ENCODE measurements around the gene PHACTR1. TPM values are rescaled to one million over a fixed set of nuclear protein-coding genes. Genes with fewer than 3 reads are reported as not detected.

Gene PHACTR1
- total RNA-seq, 1 experiment from 2014 or later, result 0.05 TPM

- CTCF ChIA-PET, result no interaction called here
- H3K4me3 ChIP-seq (ENCODE audit: low read depth in 2 of 2, low read length in 2 of 2), result no peak overlapping the region
- BruUV-seq (replicated peaks), result no TSS peak
- no peak overlapping the region for H3K27ac ChIP-seq (ENCODE audit: low read length)
- POLR2A ChIA-PET, result no interaction called here
- no peaks in the 10 kb centered on the region; the same call in 1 of the 2 replicates for H3K36me3 ChIP-seq (ENCODE audit: control insufficient read depth, insufficient read depth, low read length)
- H3K27me3 ChIP-seq (ENCODE audit: control insufficient read depth, insufficient read depth, low read length), result peaks cover 9% of the 10 kb centered on the region; the same call in 1 of the 2 replicates
- intact Hi-C loops (cut with micrococcal nuclease; ENCODE audit: unreplicated experiment) (no loop called here), in situ Hi-C loops (cut with HindIII; ENCODE audit: low pct_unique_long_range_greater_than_20kb, low sequenced_read_pairs) (no loop called here)
- no peaks in the 10 kb centered on the region for H3K9me3 ChIP-seq (ENCODE audit: control insufficient read depth, insufficient read depth, low read depth, low read length)
- TF ChIP-seq, protein P1, sequence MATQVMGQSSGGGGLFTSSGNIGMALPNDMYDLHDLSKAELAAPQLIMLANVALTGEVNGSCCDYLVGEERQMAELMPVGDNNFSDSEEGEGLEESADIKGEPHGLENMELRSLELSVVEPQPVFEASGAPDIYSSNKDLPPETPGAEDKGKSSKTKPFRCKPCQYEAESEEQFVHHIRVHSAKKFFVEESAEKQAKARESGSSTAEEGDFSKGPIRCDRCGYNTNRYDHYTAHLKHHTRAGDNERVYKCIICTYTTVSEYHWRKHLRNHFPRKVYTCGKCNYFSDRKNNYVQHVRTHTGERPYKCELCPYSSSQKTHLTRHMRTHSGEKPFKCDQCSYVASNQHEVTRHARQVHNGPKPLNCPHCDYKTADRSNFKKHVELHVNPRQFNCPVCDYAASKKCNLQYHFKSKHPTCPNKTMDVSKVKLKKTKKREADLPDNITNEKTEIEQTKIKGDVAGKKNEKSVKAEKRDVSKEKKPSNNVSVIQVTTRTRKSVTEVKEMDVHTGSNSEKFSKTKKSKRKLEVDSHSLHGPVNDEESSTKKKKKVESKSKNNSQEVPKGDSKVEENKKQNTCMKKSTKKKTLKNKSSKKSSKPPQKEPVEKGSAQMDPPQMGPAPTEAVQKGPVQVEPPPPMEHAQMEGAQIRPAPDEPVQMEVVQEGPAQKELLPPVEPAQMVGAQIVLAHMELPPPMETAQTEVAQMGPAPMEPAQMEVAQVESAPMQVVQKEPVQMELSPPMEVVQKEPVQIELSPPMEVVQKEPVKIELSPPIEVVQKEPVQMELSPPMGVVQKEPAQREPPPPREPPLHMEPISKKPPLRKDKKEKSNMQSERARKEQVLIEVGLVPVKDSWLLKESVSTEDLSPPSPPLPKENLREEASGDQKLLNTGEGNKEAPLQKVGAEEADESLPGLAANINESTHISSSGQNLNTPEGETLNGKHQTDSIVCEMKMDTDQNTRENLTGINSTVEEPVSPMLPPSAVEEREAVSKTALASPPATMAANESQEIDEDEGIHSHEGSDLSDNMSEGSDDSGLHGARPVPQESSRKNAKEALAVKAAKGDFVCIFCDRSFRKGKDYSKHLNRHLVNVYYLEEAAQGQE (IDR thresholded peaks at IDR 0.05; ENCODE audit: insufficient read depth in 1 of 2, low read depth in 2 of 2, low read length in 1 of 2), result no peak
- no peak for TF ChIP-seq POLR2AphosphoS5 (IDR thresholded peaks at IDR 0.05; ENCODE audit: low read depth, low read length)
- TF ChIP-seq TCF7L2 (IDR thresholded peaks at IDR 0.05; ENCODE audit: low read depth, low read length), result no peak
- no peak for TF ChIP-seq SIN3A (IDR thresholded peaks at IDR 0.05; ENCODE audit: borderline replicate concordance, insufficient read depth, low read depth, low read length)
- no peak for TF ChIP-seq CTCF (IDR thresholded peaks at IDR 0.05)
- no peak for DNase-seq (ENCODE audit: low read depth, low spot score)
- no peak for ATAC-seq
- no peaks in the 10 kb centered on the region for H3K4me1 ChIP-seq (ENCODE audit: control insufficient read depth, insufficient read depth, low read length)
These were observed 90.2 kb downstream of the PHACTR1 start for GRCh38 chr6:12806796-12807195.

DNA sequence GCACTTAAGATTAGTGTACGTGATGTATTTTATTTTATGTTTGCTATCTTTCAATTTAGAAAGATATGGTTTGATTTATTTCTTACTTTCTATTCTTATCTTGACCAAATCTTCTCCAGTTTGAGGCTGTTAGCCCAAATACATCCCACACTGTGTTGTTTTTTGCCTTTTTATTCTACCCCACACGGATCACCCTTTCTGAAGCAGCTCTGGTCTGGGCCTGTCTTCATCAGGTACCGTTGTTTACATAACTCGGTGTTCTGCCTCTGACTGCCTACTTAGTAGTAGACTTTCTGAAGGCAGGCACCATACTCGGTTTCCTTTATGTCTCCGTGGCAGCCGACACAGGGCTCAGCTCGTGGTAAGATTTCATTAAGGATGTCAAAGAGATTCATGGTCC lies 95.0 kb downstream of the PHACTR1 start:
- no peaks in the 10 kb centered on the region; the same call in 1 of the 2 replicates for H3K36me3 ChIP-seq (ENCODE audit: control insufficient read depth, insufficient read depth, low read length)

More for the DNA sequence above, 95.0 kb downstream of the PHACTR1 start:
- no peak for ATAC-seq
- Histone ChIP-seq H3K27me3 (ENCODE audit: control insufficient read depth, insufficient read depth, low read length) (peaks cover 5% of the 10 kb centered on the region; the same call in 1 of the 2 replicates), H3K4me3 (ENCODE audit: low read depth in 2 of 2, low read length in 2 of 2) (no peak overlapping the region), H3K4me1 (ENCODE audit: control insufficient read depth, insufficient read depth, low read length) (no peaks in the 10 kb centered on the region), H3K27ac (ENCODE audit: low read length) (no peak overlapping the region), H3K9me3 (ENCODE audit: control insufficient read depth, insufficient read depth, low read depth, low read length) (no peaks in the 10 kb centered on the region)
- ChIA-PET CTCF (no interaction called here), POLR2A (no interaction called here)
- in situ Hi-C loops (cut with HindIII; ENCODE audit: low pct_unique_long_range_greater_than_20kb, low sequenced_read_pairs), result no loop called here
- no peak for DNase-seq (ENCODE audit: low read depth, low spot score)
- TF ChIP-seq POLR2AphosphoS5 (IDR thresholded peaks at IDR 0.05; ENCODE audit: low read depth, low read length) (no peak), CTCF (IDR thresholded peaks at IDR 0.05) (no peak), SIN3A (IDR thresholded peaks at IDR 0.05; ENCODE audit: borderline replicate concordance, insufficient read depth, low read depth, low read length) (no peak), TCF7L2 (IDR thresholded peaks at IDR 0.05; ENCODE audit: low read depth, low read length) (no peak)
- TF ChIP-seq, protein P1 (IDR thresholded peaks at IDR 0.05; ENCODE audit: insufficient read depth in 1 of 2, low read depth in 2 of 2, low read length in 1 of 2), result no peak
- no TSS peak for BruUV-seq (replicated peaks)
- intact Hi-C loops (cut with micrococcal nuclease; ENCODE audit: unreplicated experiment), result no loop called here
